Activated T-cell treated with anti-CD3 and anti-CD28 coated beads, Interleukin-2, amount 50 U/mL, for 72 hours (primary cell): ENCODE measurements around the gene NDEL1. TPM values are rescaled to one million over a fixed set of nuclear protein-coding genes. Genes with fewer than 3 reads are reported as not detected.
A peak's percentile ranks its signal among the peaks of the same experiment; 100 is the strongest.

ENCODE experiments used
- ATAC-seq, 2 donors: fragments of 150-1000 bp; cut with Tn5 transposase; replicated peaks in 1 of 2; 2 replicates each; pipeline ENCODE4 v1.10.0; 2021; ENCODE audit warnings: moderate library complexity in 2 of 2, mild to moderate bottlenecking in 1 of 2
- DNase-seq, 2 donors: peaks; one replicate each; pipeline ENCODE4 v3.0.0; 2021 to 2022; ENCODE audit warnings: mixed read lengths in 1 of 2
- H3K27ac Mint-ChIP-seq: one replicate; pipeline ENCODE4 v1.8.0; 2022; ENCODE audit warnings: mild to moderate bottlenecking, moderate library complexity, mixed read lengths
- H3K27me3 Mint-ChIP-seq: one replicate; pipeline ENCODE4 v1.8.0; 2022; ENCODE audit warnings: low read depth, mixed read lengths
- H3K36me3 Mint-ChIP-seq, 2 donors: one replicate each; pipeline ENCODE4 v1.8.0; 2022; ENCODE audit warnings: mixed read lengths in 2 of 2, mild to moderate bottlenecking in 1 of 2; ENCODE audit not compliant: insufficient read depth in 2 of 2
- H3K4me1 Mint-ChIP-seq: one replicate; pipeline ENCODE4 v1.8.0; 2022; ENCODE audit warnings: low read depth, mixed read lengths
- H3K4me3 Mint-ChIP-seq, 2 donors: one replicate each; pipeline ENCODE4 v1.8.0; 2022; ENCODE audit warnings: mild to moderate bottlenecking in 2 of 2, mixed read lengths in 2 of 2, moderate library complexity in 2 of 2
- H3K9me3 Mint-ChIP-seq, 2 donors: one replicate each; pipeline ENCODE4 v1.8.0; 2022; ENCODE audit warnings: mixed read lengths in 2 of 2
- total RNA-seq, 2 donors: library from RNA; stranded (reverse); gene quantifications; one replicate each; pipeline ENCODE4 v1.2.3, GENCODE V29; 2022

Gene NDEL1
- total RNA-seq, 2 donors from 2014 or later: 65.1 to 74.2 TPM

DNA sequence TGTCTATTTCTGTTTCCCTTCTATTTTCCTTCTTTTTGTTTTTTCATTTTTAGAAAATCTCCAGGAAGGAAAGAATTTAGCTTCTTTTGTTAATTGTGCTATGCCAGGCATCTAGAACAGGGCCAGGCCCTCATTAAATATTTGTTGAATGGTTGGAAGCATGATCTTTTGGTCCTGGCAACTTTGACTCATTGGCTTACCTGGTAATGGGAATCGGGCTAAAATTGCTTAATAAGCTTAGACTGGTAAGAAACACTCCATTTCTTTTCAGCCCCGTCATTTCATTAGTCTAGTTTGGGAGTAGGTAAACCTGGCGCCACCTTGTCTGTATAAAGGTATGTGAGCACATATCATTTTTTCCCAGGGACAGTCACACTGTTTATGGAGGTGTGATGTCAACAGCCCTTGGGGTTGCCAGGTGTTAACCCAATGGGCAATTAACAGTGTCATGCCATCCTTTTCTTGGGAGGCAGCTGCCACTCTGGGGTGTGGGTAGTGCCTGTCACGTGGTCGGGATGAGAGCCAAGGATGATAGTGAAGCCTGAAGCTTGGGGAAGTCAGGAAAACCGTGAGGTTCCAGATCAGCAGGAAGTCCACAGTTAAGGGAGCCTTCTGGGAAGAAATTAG, 9.5 kb upstream of the NDEL1 start:
- no peak for DNase-seq

GRCh38 chr17:8426802-8427201, 8.9 kb upstream of the NDEL1 start:
- DNase-seq (no peak), ATAC-seq (no peak)
- Mint-ChIP-seq H3K27ac (no peak overlapping the region), H3K36me3 (no peaks in the 10 kb centered on the region), H3K27me3 (peaks cover 6% of the 10 kb centered on the region), H3K9me3 (no peaks in the 10 kb centered on the region), H3K4me3 (no peak overlapping the region), H3K4me1 (no peaks in the 10 kb centered on the region)

More for the DNA sequence above, 9.5 kb upstream of the NDEL1 start:
- Mint-ChIP-seq H3K4me3 (no peak overlapping the region), H3K27me3 (peaks cover 9% of the 10 kb centered on the region), H3K4me1 (no peaks in the 10 kb centered on the region), H3K9me3 (no peaks in the 10 kb centered on the region), H3K36me3 (no peaks in the 10 kb centered on the region), H3K27ac (no peak overlapping the region)
- no peak for ATAC-seq

GRCh38 chr17:8430966-8431365, 4.7 kb upstream of the NDEL1 start:
- H3K36me3 Mint-ChIP-seq: no peaks in the 10 kb centered on the region
- DNase-seq (no peak), ATAC-seq (no peak)
- H3K27ac Mint-ChIP-seq: no peak overlapping the region
- H3K27me3 Mint-ChIP-seq: no peaks in the 10 kb centered on the region
- H3K4me1 Mint-ChIP-seq: peaks cover 7% of the 10 kb centered on the region
- no peaks in the 10 kb centered on the region for H3K9me3 Mint-ChIP-seq
- H3K4me3 Mint-ChIP-seq: no peak overlapping the region

DNA sequence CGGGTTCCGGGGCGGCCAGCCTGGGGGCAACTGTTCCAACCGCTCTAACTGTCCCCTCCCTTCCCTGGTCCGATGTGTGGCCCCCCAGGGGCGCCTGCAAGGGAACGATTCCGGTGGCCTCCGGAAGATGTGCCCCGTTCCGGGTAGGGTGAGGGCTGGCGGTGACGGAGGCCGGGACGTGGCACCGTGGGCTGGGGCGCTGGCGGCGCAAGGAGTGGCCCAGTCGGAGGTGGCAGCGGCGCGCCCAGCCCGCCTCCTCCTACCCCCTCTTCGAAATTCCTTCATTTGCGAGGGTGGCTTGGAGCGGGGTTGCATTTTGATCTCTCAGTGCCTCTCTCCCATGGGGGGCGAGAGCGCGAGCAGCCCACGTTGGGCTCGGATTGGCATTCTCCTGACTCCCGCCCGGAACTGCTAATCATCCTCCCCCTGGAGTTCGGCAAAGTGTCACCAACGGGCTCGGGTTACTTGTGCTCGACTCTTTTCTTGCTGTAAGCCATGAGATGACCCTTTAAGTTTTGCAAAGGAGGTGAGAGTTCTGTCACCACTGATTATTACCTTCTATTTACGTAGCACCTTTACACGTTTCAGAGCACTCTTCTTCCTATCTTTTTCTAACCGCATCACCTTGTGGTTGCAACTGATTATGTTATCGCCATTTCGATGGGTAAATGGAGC, 622 bp downstream of the NDEL1 start:
- peaks cover 45% of the 10 kb centered on the region for H3K4me1 Mint-ChIP-seq
- no peaks in the 10 kb centered on the region for H3K9me3 Mint-ChIP-seq
- peak overlapping the region; percentile 95 for H3K4me3 Mint-ChIP-seq
- peaks cover 2 to 4% of the 10 kb centered on the region in 2 donors for H3K36me3 Mint-ChIP-seq
- ATAC-seq: peak; percentile 74 to 76
- H3K27me3 Mint-ChIP-seq: no peaks in the 10 kb centered on the region
- H3K27ac Mint-ChIP-seq: peak overlapping the region; percentile 92
- DNase-seq: peak; percentile 75 to 77

DNA sequence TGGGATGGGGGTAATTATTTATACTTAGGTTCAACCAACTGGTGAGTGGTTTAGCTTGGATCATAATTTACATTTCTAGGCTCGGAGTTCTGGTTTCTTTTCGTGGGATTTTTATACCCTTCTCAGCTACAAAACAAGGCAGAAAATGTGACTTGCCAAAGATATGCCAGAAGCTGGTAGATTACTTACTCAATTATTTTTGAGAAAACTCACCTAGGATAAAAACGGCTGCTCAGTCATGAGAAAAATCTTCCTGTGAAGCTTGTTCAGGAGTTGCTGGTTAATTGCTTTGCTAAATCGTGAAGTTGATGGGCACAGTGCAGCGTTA, 1.1 kb downstream of the NDEL1 start:
- Mint-ChIP-seq H3K4me3 (peak overlapping the region; percentile 95), H3K27me3 (no peaks in the 10 kb centered on the region), H3K36me3 (peaks cover 2 to 4% of the 10 kb centered on the region in 2 donors), H3K9me3 (no peaks in the 10 kb centered on the region), H3K27ac (peak overlapping the region; percentile 92), H3K4me1 (peaks cover 50% of the 10 kb centered on the region)
- ATAC-seq: no peak
- DNase-seq: no peak

DNA sequence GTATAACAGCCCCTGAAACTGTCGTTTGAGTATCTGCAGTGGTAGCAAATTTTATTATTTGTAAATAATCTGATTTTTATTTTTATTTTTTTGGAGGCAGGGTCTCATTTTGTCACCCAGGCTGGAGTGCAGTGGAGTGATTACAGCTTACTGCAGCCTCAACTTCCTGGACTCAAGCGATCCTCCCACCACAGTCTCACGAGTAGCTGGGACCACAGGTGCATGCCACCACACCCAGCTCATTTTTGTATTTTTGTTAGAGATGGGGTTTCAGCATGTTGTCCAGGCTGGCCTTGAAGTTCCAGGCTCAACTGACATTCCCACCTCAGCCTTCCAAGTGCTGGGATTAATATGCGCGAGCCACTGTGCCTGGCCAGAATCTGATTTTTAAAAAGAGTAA, 2.8 kb downstream of the NDEL1 start:
- DNase-seq: peak in 1 of 2 donors; percentile 4
- ATAC-seq: no peak
- peak overlapping the region in 1 of 2 donors; percentile 14 for H3K4me3 Mint-ChIP-seq
- H3K27me3 Mint-ChIP-seq: no peaks in the 10 kb centered on the region
- H3K4me1 Mint-ChIP-seq: peaks cover 54% of the 10 kb centered on the region
- no peak overlapping the region for H3K27ac Mint-ChIP-seq
- no peaks in the 10 kb centered on the region for H3K9me3 Mint-ChIP-seq
- H3K36me3 Mint-ChIP-seq: peaks cover 2 to 4% of the 10 kb centered on the region in 2 donors

DNA sequence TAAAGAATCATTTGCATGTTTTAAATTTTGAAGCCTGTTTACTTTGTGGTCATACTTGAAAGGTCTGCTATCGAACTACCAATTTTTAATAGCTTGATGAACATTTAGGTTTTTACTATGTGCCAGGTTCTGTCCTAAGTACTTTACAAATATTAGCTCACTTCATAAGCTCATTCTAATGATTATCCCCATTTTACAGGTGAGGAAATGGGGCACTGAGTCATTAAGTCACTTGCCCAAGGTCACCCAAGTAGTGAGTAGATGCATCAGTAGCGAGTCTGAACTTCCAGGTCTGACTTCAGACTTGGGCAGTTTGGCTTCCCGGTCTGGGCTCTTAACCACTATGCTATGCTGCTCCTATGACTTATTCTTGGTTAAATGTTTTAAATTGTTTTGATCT, 4.0 kb downstream of the NDEL1 start:
- H3K27me3 Mint-ChIP-seq: no peaks in the 10 kb centered on the region
- H3K4me1 Mint-ChIP-seq: peaks cover 54% of the 10 kb centered on the region
- H3K9me3 Mint-ChIP-seq: no peaks in the 10 kb centered on the region
- no peak for ATAC-seq
- H3K27ac Mint-ChIP-seq: no peak overlapping the region
- DNase-seq: no peak
- peak overlapping the region in 1 of 2 donors; percentile 16 for H3K4me3 Mint-ChIP-seq
- peaks cover 2 to 11% of the 10 kb centered on the region in 2 donors for H3K36me3 Mint-ChIP-seq

GRCh38 chr17:8441690-8442089, 6.0 kb downstream of the NDEL1 start:
- peak overlapping the region; percentile 33 for H3K27ac Mint-ChIP-seq
- H3K36me3 Mint-ChIP-seq: peaks cover 2 to 9% of the 10 kb centered on the region in 2 donors
- peak overlapping the region; percentile 4 to 33 for H3K4me3 Mint-ChIP-seq
- H3K9me3 Mint-ChIP-seq: no peaks in the 10 kb centered on the region
- no peak for ATAC-seq
- no peak for DNase-seq
- peaks cover 47% of the 10 kb centered on the region for H3K4me1 Mint-ChIP-seq
- H3K27me3 Mint-ChIP-seq: no peaks in the 10 kb centered on the region

GRCh38 chr17:8442310-8442709, 6.6 kb downstream of the NDEL1 start:
- H3K4me1 Mint-ChIP-seq: peaks cover 44% of the 10 kb centered on the region
- peaks cover 4 to 9% of the 10 kb centered on the region in 2 donors for H3K36me3 Mint-ChIP-seq
- no peak for DNase-seq
- H3K4me3 Mint-ChIP-seq: no peak overlapping the region
- ATAC-seq: no peak
- H3K9me3 Mint-ChIP-seq: no peaks in the 10 kb centered on the region
- H3K27ac Mint-ChIP-seq: peak overlapping the region; percentile 33
- H3K27me3 Mint-ChIP-seq: no peaks in the 10 kb centered on the region

DNA sequence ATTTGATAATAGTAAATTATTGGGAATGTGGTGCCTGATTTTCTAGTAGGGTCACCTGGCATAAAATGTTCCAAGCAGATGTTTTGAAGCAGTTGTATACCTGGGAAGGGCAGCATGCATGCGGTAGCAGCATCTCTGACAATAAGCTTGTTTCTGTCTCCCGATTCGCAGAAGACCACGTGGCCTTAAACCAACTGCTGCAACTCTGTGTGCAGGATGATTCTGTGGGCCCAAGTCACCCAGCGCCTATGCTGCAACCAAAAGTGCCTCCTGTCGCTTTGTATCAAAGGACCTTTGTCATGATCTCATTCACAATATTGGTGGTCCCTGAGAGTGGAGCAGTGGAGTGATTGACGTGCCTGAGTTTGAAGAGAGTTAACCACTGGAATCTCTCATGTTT, 8.1 kb downstream of the NDEL1 start:
- Mint-ChIP-seq H3K36me3 (peaks cover 4 to 10% of the 10 kb centered on the region in 2 donors), H3K4me1 (peaks cover 30% of the 10 kb centered on the region)
- ATAC-seq: no peak

GRCh38 chr17:8444494-8444893, 8.8 kb downstream of the NDEL1 start:
- no peak for DNase-seq
- no peak overlapping the region for H3K27ac Mint-ChIP-seq
- peaks cover 4 to 10% of the 10 kb centered on the region in 2 donors for H3K36me3 Mint-ChIP-seq
- ATAC-seq: no peak
- no peaks in the 10 kb centered on the region for H3K27me3 Mint-ChIP-seq
- no peaks in the 10 kb centered on the region for H3K9me3 Mint-ChIP-seq
- peaks cover 25% of the 10 kb centered on the region for H3K4me1 Mint-ChIP-seq
- no peak overlapping the region for H3K4me3 Mint-ChIP-seq

More for the DNA sequence above, 8.1 kb downstream of the NDEL1 start:
- no peak overlapping the region for H3K4me3 Mint-ChIP-seq
- H3K9me3 Mint-ChIP-seq: no peaks in the 10 kb centered on the region
- H3K27me3 Mint-ChIP-seq: no peaks in the 10 kb centered on the region
- no peak for DNase-seq
- no peak overlapping the region for H3K27ac Mint-ChIP-seq

- Mint-ChIP-seq H3K9me3 (no peaks in the 10 kb centered on the region), H3K36me3 (peaks cover 4 to 10% of the 10 kb centered on the region in 2 donors), H3K27me3 (no peaks in the 10 kb centered on the region), H3K4me1 (peaks cover 16% of the 10 kb centered on the region), H3K27ac (no peak overlapping the region), H3K4me3 (no peak overlapping the region)
- no peak for DNase-seq
- no peak for ATAC-seq
Measured at GRCh38 chr17:8445536-8445935, 9.9 kb downstream of the NDEL1 start.

- Mint-ChIP-seq H3K27me3 (no peaks in the 10 kb centered on the region), H3K4me3 (no peak overlapping the region), H3K36me3 (peaks cover 4 to 16% of the 10 kb centered on the region in 2 donors), H3K4me1 (no peaks in the 10 kb centered on the region), H3K27ac (peak overlapping the region; percentile 75), H3K9me3 (no peaks in the 10 kb centered on the region)
- no peak for DNase-seq
- no peak for ATAC-seq
Measured at GRCh38 chr17:8447799-8448198, 12.1 kb downstream of the NDEL1 start.

- DNase-seq (no peak), ATAC-seq (no peak)
- no peak overlapping the region for H3K4me3 Mint-ChIP-seq
- peaks cover 4 to 17% of the 10 kb centered on the region in 2 donors for H3K36me3 Mint-ChIP-seq
- no peaks in the 10 kb centered on the region for H3K9me3 Mint-ChIP-seq
- peak overlapping the region; percentile 33 for H3K27ac Mint-ChIP-seq
- no peaks in the 10 kb centered on the region for H3K27me3 Mint-ChIP-seq
- H3K4me1 Mint-ChIP-seq: no peaks in the 10 kb centered on the region
Measured at GRCh38 chr17:8448310-8448709, 12.6 kb downstream of the NDEL1 start.
